GM15510 (cell line): ENCODE results near the gene MAMLD1.

Source experiments
- POLR2A ChIP-seq: IDR thresholded peaks from 3 replicates; pipeline ENCODE4 v1.6.1; 2011; ENCODE audit warnings: borderline replicate concordance; ENCODE audit not compliant: insufficient read length; ENCODE audit errors: extremely low read depth

Gene MAMLD1

GRCh38 chrX:150365990-150366911 lies 3.1 kb downstream of the MAMLD1 start:
- TF ChIP-seq POLR2A = no peak

GRCh38 chrX:150366951-150367545 lies 3.9 kb downstream of the MAMLD1 start:
- TF ChIP-seq POLR2A = no peak

GRCh38 chrX:150370589-150371312 lies 7.6 kb downstream of the MAMLD1 start:
- TF ChIP-seq POLR2A = no peak

GRCh38 chrX:150371877-150372276 lies 8.8 kb downstream of the MAMLD1 start:
- TF ChIP-seq POLR2A = no peak

GRCh38 chrX:150372280-150372679 lies 9.2 kb downstream of the MAMLD1 start:
- no peak for TF ChIP-seq POLR2A

GRCh38 chrX:150372756-150373155 lies 9.6 kb downstream of the MAMLD1 start:
- TF ChIP-seq POLR2A = no peak

- no peak for TF ChIP-seq POLR2A
Observed at GRCh38 chrX:150375243-150375770, 12.2 kb downstream of the MAMLD1 start.

GRCh38 chrX:150377005-150377404 lies 13.9 kb downstream of the MAMLD1 start:
- no peak for TF ChIP-seq POLR2A

- TF ChIP-seq POLR2A = no peak
Observed at GRCh38 chrX:150405006-150405405, 41.9 kb downstream of the MAMLD1 start.

- TF ChIP-seq POLR2A = no peak
Observed at GRCh38 chrX:150405576-150405975, 42.5 kb downstream of the MAMLD1 start.

- no peak for TF ChIP-seq POLR2A
Observed at GRCh38 chrX:150406596-150406995, 43.5 kb downstream of the MAMLD1 start.

GRCh38 chrX:150408007-150408406 lies 44.9 kb downstream of the MAMLD1 start:
- no peak for TF ChIP-seq POLR2A

GRCh38 chrX:150408561-150408960 lies 45.4 kb downstream of the MAMLD1 start:
- TF ChIP-seq POLR2A = no peak

GRCh38 chrX:150409486-150409885 lies 46.4 kb downstream of the MAMLD1 start:
- TF ChIP-seq POLR2A = no peak

- TF ChIP-seq POLR2A = no peak
Observed at GRCh38 chrX:150409964-150410363, 46.8 kb downstream of the MAMLD1 start.
